GM23338 (cell line): ENCODE data around the gene ZNF474.

Experiments
- CREB1 ChIP-seq: fragments of 250-450 bp; sonication (Bioruptor Pico); IDR thresholded peaks from 2 replicates; pipeline ENCODE4 v1.5.0; 2020; ENCODE audit warnings: low read depth, mild to moderate bottlenecking, moderate library complexity
- EZH2 ChIP-seq: fragments of 200-600 bp; sonication (generic); IDR thresholded peaks from one replicate; pipeline ENCODE4 v1.8.0; 2017; ENCODE audit warnings: antibody characterized with exemption, mild to moderate bottlenecking, low read depth; ENCODE audit not compliant: unreplicated experiment
- EZH2phosphoT487 ChIP-seq: fragments of 200-600 bp; sonication (generic); IDR thresholded peaks from one replicate; pipeline ENCODE4 v1.8.1; 2018; ENCODE audit warnings: antibody characterized with exemption; ENCODE audit not compliant: unreplicated experiment
- POLR2AphosphoS5 ChIP-seq: IDR thresholded peaks from 2 replicates; pipeline ENCODE4 v1.6.1; 2016; ENCODE audit warnings: antibody characterized with exemption, low read depth
- TF ChIP-seq, protein P1 (sequence below), 2 experiments: fragments of 200-600 bp in 1 of 2; sonication (generic) in 1 of 2; conservative IDR thresholded peaks; 2 replicates each; pipeline versions ENCODE4 v1.5.1 to v1.6.1; 2016 to 2017; ENCODE audit warnings: antibody characterized with exemption in 2 of 2, low read depth in 2 of 2, mild to moderate bottlenecking in 2 of 2, moderate library complexity in 1 of 2
- TF ChIP-seq, protein P2 (sequence below): IDR thresholded peaks from one replicate; pipeline ENCODE4 v1.6.1; 2018; ENCODE audit warnings: antibody characterized with exemption; ENCODE audit not compliant: unreplicated experiment

DNA sequence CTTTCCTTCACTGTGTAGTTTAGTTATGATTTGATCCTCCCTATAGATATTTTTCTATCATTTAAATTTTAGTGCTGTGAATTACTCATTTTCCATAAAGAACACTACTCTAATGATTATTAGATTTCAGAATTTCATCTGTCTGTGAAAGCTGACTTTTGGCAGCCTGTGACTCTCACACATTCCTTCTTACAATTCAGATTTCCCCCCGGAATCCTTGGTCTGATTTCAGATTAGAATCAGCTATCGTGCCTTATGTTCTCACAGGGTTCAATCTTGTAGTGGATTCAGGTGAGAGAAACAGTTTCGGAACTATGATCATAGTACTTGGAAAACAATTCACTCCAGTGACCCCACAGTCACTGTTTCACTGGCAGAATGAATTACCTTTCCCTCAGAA lies 26.2 kb downstream of the ZNF474 start:
- TF ChIP-seq, protein P1, sequence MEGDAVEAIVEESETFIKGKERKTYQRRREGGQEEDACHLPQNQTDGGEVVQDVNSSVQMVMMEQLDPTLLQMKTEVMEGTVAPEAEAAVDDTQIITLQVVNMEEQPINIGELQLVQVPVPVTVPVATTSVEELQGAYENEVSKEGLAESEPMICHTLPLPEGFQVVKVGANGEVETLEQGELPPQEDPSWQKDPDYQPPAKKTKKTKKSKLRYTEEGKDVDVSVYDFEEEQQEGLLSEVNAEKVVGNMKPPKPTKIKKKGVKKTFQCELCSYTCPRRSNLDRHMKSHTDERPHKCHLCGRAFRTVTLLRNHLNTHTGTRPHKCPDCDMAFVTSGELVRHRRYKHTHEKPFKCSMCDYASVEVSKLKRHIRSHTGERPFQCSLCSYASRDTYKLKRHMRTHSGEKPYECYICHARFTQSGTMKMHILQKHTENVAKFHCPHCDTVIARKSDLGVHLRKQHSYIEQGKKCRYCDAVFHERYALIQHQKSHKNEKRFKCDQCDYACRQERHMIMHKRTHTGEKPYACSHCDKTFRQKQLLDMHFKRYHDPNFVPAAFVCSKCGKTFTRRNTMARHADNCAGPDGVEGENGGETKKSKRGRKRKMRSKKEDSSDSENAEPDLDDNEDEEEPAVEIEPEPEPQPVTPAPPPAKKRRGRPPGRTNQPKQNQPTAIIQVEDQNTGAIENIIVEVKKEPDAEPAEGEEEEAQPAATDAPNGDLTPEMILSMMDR (conservative IDR thresholded peaks at IDR 0.05; ENCODE audit: low read depth in 2 of 2), result no peak
- TF ChIP-seq EZH2 (no peak), POLR2AphosphoS5 (no peak), EZH2phosphoT487 (no peak), CREB1 (CRISPR knock-in tag) (no peak)
- TF ChIP-seq, protein P2, sequence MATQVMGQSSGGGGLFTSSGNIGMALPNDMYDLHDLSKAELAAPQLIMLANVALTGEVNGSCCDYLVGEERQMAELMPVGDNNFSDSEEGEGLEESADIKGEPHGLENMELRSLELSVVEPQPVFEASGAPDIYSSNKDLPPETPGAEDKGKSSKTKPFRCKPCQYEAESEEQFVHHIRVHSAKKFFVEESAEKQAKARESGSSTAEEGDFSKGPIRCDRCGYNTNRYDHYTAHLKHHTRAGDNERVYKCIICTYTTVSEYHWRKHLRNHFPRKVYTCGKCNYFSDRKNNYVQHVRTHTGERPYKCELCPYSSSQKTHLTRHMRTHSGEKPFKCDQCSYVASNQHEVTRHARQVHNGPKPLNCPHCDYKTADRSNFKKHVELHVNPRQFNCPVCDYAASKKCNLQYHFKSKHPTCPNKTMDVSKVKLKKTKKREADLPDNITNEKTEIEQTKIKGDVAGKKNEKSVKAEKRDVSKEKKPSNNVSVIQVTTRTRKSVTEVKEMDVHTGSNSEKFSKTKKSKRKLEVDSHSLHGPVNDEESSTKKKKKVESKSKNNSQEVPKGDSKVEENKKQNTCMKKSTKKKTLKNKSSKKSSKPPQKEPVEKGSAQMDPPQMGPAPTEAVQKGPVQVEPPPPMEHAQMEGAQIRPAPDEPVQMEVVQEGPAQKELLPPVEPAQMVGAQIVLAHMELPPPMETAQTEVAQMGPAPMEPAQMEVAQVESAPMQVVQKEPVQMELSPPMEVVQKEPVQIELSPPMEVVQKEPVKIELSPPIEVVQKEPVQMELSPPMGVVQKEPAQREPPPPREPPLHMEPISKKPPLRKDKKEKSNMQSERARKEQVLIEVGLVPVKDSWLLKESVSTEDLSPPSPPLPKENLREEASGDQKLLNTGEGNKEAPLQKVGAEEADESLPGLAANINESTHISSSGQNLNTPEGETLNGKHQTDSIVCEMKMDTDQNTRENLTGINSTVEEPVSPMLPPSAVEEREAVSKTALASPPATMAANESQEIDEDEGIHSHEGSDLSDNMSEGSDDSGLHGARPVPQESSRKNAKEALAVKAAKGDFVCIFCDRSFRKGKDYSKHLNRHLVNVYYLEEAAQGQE, result no peak
